HG03571 (cell line): Measurements from ENCODE around the gene FAM72A.
"Not testable (repeated sequence)": the region's sequence is repeated elsewhere in the genome, so short reads cannot be mapped to it uniquely, and the experiment has no call there.

Source experiments
- ATAC-seq: cut with Tn5 transposase; IDR thresholded peaks from one replicate; pipeline ENCODE4 v1.9.1; 2021; ENCODE audit not compliant: unreplicated experiment

The FAM72A gene

GRCh38 chr1:206215600-206216392 is 13.2 kb upstream of the FAM72A start:
- ATAC-seq, result not testable (repeated sequence)

- ATAC-seq, result not testable (repeated sequence)
Measured at GRCh38 chr1:206210802-206211201, 8.2 kb upstream of the FAM72A start.

- not testable (repeated sequence) for ATAC-seq
Measured at GRCh38 chr1:206205569-206205968, 2.9 kb upstream of the FAM72A start.

- not testable (repeated sequence) for ATAC-seq
Measured at GRCh38 chr1:206204871-206205270, 2.2 kb upstream of the FAM72A start.

GRCh38 chr1:206204159-206204511 is 1.5 kb upstream of the FAM72A start:
- ATAC-seq, result not testable (repeated sequence)

- ATAC-seq, result peak; percentile 5
Measured at GRCh38 chr1:206203364-206204158, 922 bp upstream of the FAM72A start, which contains the start of gene SRGAP2. SRGAP2 (plus strand) TSS chr1:206203541; CDS start chr1:206205971, 2,430 bp downstream.

- not testable (repeated sequence) for ATAC-seq
Measured at GRCh38 chr1:206196748-206197424, 5.8 kb downstream of the FAM72A start.

- not testable (repeated sequence) for ATAC-seq
Measured at GRCh38 chr1:206195182-206195581, 7.5 kb downstream of the FAM72A start.

- not testable (repeated sequence) for ATAC-seq
Measured at GRCh38 chr1:206186826-206187225, 15.8 kb downstream of the FAM72A start.

GRCh38 chr1:206185778-206186177 is 16.9 kb downstream of the FAM72A start:
- not testable (repeated sequence) for ATAC-seq

GRCh38 chr1:206183788-206184187 is 18.9 kb downstream of the FAM72A start:
- not testable (repeated sequence) for ATAC-seq

GRCh38 chr1:206182368-206183317 is 20.0 kb downstream of the FAM72A start:
- ATAC-seq, result not testable (repeated sequence)

- not testable (repeated sequence) for ATAC-seq
Measured at GRCh38 chr1:206179666-206180065, 23.0 kb downstream of the FAM72A start.

- not testable (repeated sequence) for ATAC-seq
Measured at GRCh38 chr1:206178061-206178989, 24.3 kb downstream of the FAM72A start.

- ATAC-seq, result not testable (repeated sequence)
Measured at GRCh38 chr1:206176114-206176502, 26.5 kb downstream of the FAM72A start.

GRCh38 chr1:206175459-206176113 is 27.1 kb downstream of the FAM72A start:
- ATAC-seq, result not testable (repeated sequence)

- not testable (repeated sequence) for ATAC-seq
Measured at GRCh38 chr1:206174182-206174868, 28.3 kb downstream of the FAM72A start.
